Right lobe of liver (tissue), 4 donors: ENCODE results near the gene KLK5.

Experiments used
- CTCF ChIP-seq, 4 donors: fragments of 200-600 bp in 3 of 4; fragments of 450-650 bp in 1 of 4; IDR thresholded peaks; one replicate each; pipeline versions ENCODE4 v1.5.1 to v1.8.0; 2016 to 2022; ENCODE audit warnings: antibody characterized with exemption in 4 of 4, mild to moderate bottlenecking in 2 of 4
- POLR2A ChIP-seq: fragments of 450-650 bp; IDR thresholded peaks from one replicate; pipeline ENCODE4 v1.6.1; 2017; ENCODE audit warnings: antibody characterized with exemption, mild to moderate bottlenecking
- donor health status: DM: no; HTN: no; CAD: no.
- donor health status: DM: no; HTN: no; CAD: no.
- donor health status: DM: no; HTN: yes; CAD: no.

GRCh38 chr19:50969413-50969760 lies 16.5 kb upstream of the KLK5 start, which contains the start of gene KLK6:
- no peak for TF ChIP-seq CTCF (IDR thresholded peaks at IDR 0.05)
- TF ChIP-seq POLR2A: no peak
